HG03039 (cell line): Measurements from ENCODE around the gene IFT122.
"Not testable (repeated sequence)": the region's sequence is repeated elsewhere in the genome, so short reads cannot be mapped to it uniquely, and the experiment has no call there.

Experiments used
- ATAC-seq: cut with Tn5 transposase; IDR thresholded peaks from one replicate; pipeline ENCODE4 v1.9.1; 2021; ENCODE audit warnings: mild to moderate bottlenecking, moderate library complexity; ENCODE audit not compliant: unreplicated experiment

IFT122 gene

GRCh38 chr3:129494499-129494898, 54.5 kb downstream of the IFT122 start:
- not testable (repeated sequence) for ATAC-seq

GRCh38 chr3:129495006-129495639, 55.1 kb downstream of the IFT122 start:
- not testable (repeated sequence) for ATAC-seq

GRCh38 chr3:129497876-129498275, 57.9 kb downstream of the IFT122 start:
- ATAC-seq: not testable (repeated sequence)

- ATAC-seq: not testable (repeated sequence)
Measured at GRCh38 chr3:129498603-129499488, 58.8 kb downstream of the IFT122 start.

- not testable (repeated sequence) for ATAC-seq
Measured at GRCh38 chr3:129499604-129500333, 59.7 kb downstream of the IFT122 start.

GRCh38 chr3:129500334-129500658, 60.3 kb downstream of the IFT122 start:
- no peak for ATAC-seq

GRCh38 chr3:129501630-129502029, 61.6 kb downstream of the IFT122 start:
- no peak for ATAC-seq

GRCh38 chr3:129502641-129503408, 62.8 kb downstream of the IFT122 start:
- ATAC-seq: no peak

- ATAC-seq: no peak
Measured at GRCh38 chr3:129503471-129504291, 63.7 kb downstream of the IFT122 start.

- no peak for ATAC-seq
Measured at GRCh38 chr3:129504471-129505100, 64.6 kb downstream of the IFT122 start.

GRCh38 chr3:129505341-129505740, 65.3 kb downstream of the IFT122 start:
- ATAC-seq: no peak

GRCh38 chr3:129506231-129506742, 66.3 kb downstream of the IFT122 start:
- ATAC-seq: no peak

GRCh38 chr3:129507181-129507831, 67.3 kb downstream of the IFT122 start:
- ATAC-seq: no peak

- no peak for ATAC-seq
Measured at GRCh38 chr3:129512595-129512994, 72.6 kb downstream of the IFT122 start.

- no peak for ATAC-seq
Measured at GRCh38 chr3:129513705-129514104, 73.7 kb downstream of the IFT122 start.

GRCh38 chr3:129514110-129514509, 74.1 kb downstream of the IFT122 start:
- ATAC-seq: no peak

GRCh38 chr3:129514563-129514962, 74.5 kb downstream of the IFT122 start:
- no peak for ATAC-seq

- not testable (repeated sequence) for ATAC-seq
Measured at GRCh38 chr3:129515108-129515820, 75.2 kb downstream of the IFT122 start.
